NT2/D1 (cell line): ENCODE measurements around the gene MADCAM1.
A peak's percentile ranks its signal among the peaks of the same experiment; 100 is the strongest.

ENCODE experiments used
- DNase-seq: peaks from one replicate; pipeline ENCODE4 v3.0.0-alpha.2; 2011; ENCODE audit warnings: low read depth, low spot score
- H3K27me3 ChIP-seq: 2 replicates; pipeline ENCODE4 v1.6.0; 2011; ENCODE audit warnings: mild to moderate bottlenecking; ENCODE audit not compliant: insufficient read length, insufficient read depth
- H3K36me3 ChIP-seq: 2 replicates; pipeline ENCODE4 v1.6.1; 2011; ENCODE audit warnings: mild to moderate bottlenecking, low read length, mixed read lengths; ENCODE audit not compliant: insufficient read depth, insufficient read length
- H3K4me1 ChIP-seq: 2 replicates; pipeline ENCODE4 v1.5.1; 2011; ENCODE audit not compliant: insufficient read depth, insufficient read length
- H3K4me3 ChIP-seq: 2 replicates; pipeline ENCODE4 v1.5.1; 2011; ENCODE audit warnings: low read depth; ENCODE audit not compliant: insufficient read length
- H3K9ac ChIP-seq: 2 replicates; pipeline ENCODE4 v1.6.0; 2011; ENCODE audit warnings: low read depth; ENCODE audit not compliant: insufficient read length
- H3K9me3 ChIP-seq: 2 replicates; pipeline ENCODE4 v1.5.1; 2011; ENCODE audit warnings: mild to moderate bottlenecking, low read length; ENCODE audit not compliant: insufficient read depth
- SUZ12 ChIP-seq: IDR thresholded peaks from 2 replicates; pipeline ENCODE4 v1.6.1; 2011; ENCODE audit not compliant: insufficient read length, insufficient read depth; ENCODE audit errors: extremely low read depth
- YY1 ChIP-seq: IDR thresholded peaks from 2 replicates; pipeline ENCODE4 v1.6.1; 2011; ENCODE audit not compliant: insufficient read length, insufficient read depth
- ZNF274 ChIP-seq: IDR thresholded peaks from 2 replicates; pipeline ENCODE4 v1.6.1; 2011; ENCODE audit warnings: mild to moderate bottlenecking, low read depth, low read length

Gene MADCAM1

GRCh38 chr19:518598-519231 lies 22.4 kb downstream of the MADCAM1 start:
- H3K9me3 ChIP-seq, result peaks cover 40% of the 10 kb centered on the region
- H3K27me3 ChIP-seq, result no peaks in the 10 kb centered on the region
- DNase-seq, result no peak
- H3K36me3 ChIP-seq, result peaks cover 18% of the 10 kb centered on the region
- TF ChIP-seq ZNF274 (no peak), SUZ12 (no peak), YY1 (no peak)
- H3K4me1 ChIP-seq, result peaks cover 3% of the 10 kb centered on the region
- peak overlapping the region; percentile 56 for H3K9ac ChIP-seq
- peak overlapping the region; percentile 18 for H3K4me3 ChIP-seq

- Histone ChIP-seq H3K36me3 (peaks cover 10% of the 10 kb centered on the region), H3K27me3 (no peaks in the 10 kb centered on the region), H3K4me3 (no peak overlapping the region), H3K9me3 (peaks cover 40% of the 10 kb centered on the region), H3K9ac (no peak overlapping the region), H3K4me1 (peaks cover 3% of the 10 kb centered on the region)
- no peak for TF ChIP-seq ZNF274
- no peak for TF ChIP-seq YY1
- no peak for TF ChIP-seq SUZ12
- DNase-seq, result no peak
Observed at GRCh38 chr19:519449-519865, 23.2 kb downstream of the MADCAM1 start.

GRCh38 chr19:522726-523125 lies 26.4 kb downstream of the MADCAM1 start:
- no peak for TF ChIP-seq SUZ12
- no peak for TF ChIP-seq ZNF274
- TF ChIP-seq YY1, result no peak
- peaks cover 40% of the 10 kb centered on the region for H3K9me3 ChIP-seq
- H3K4me3 ChIP-seq, result no peak overlapping the region
- peaks cover 2% of the 10 kb centered on the region for H3K27me3 ChIP-seq
- H3K36me3 ChIP-seq, result peaks cover 9% of the 10 kb centered on the region
- H3K4me1 ChIP-seq, result peaks cover 11% of the 10 kb centered on the region
- no peak for DNase-seq
- no peak overlapping the region for H3K9ac ChIP-seq

GRCh38 chr19:524062-524674 lies 27.9 kb downstream of the MADCAM1 start:
- H3K36me3 ChIP-seq, result peaks cover 9% of the 10 kb centered on the region
- H3K4me1 ChIP-seq, result peaks cover 14% of the 10 kb centered on the region
- TF ChIP-seq SUZ12, result no peak
- no peak for TF ChIP-seq ZNF274
- no peak for TF ChIP-seq YY1
- H3K27me3 ChIP-seq, result peaks cover 2% of the 10 kb centered on the region
- H3K9ac ChIP-seq, result no peak overlapping the region
- peaks cover 40% of the 10 kb centered on the region for H3K9me3 ChIP-seq
- no peak overlapping the region for H3K4me3 ChIP-seq
- no peak for DNase-seq

GRCh38 chr19:525029-525428 lies 28.7 kb downstream of the MADCAM1 start:
- Histone ChIP-seq H3K27me3 (peaks cover 2% of the 10 kb centered on the region), H3K9me3 (peaks cover 32% of the 10 kb centered on the region), H3K9ac (no peak overlapping the region), H3K36me3 (peaks cover 4% of the 10 kb centered on the region), H3K4me3 (no peak overlapping the region), H3K4me1 (peaks cover 14% of the 10 kb centered on the region)
- no peak for TF ChIP-seq YY1
- TF ChIP-seq ZNF274, result no peak
- no peak for TF ChIP-seq SUZ12
- no peak for DNase-seq

- Histone ChIP-seq H3K9me3 (peaks cover 23% of the 10 kb centered on the region), H3K4me1 (peaks cover 17% of the 10 kb centered on the region), H3K27me3 (peaks cover 2% of the 10 kb centered on the region), H3K4me3 (no peak overlapping the region), H3K9ac (no peak overlapping the region), H3K36me3 (peaks cover under 1% of the 10 kb centered on the region)
- no peak for DNase-seq
- TF ChIP-seq SUZ12, result no peak
- TF ChIP-seq YY1, result no peak
- TF ChIP-seq ZNF274, result no peak
Observed at GRCh38 chr19:525857-526419, 29.7 kb downstream of the MADCAM1 start.
